ENCODE measurements around the gene VWF.

VWF gene

DNA sequence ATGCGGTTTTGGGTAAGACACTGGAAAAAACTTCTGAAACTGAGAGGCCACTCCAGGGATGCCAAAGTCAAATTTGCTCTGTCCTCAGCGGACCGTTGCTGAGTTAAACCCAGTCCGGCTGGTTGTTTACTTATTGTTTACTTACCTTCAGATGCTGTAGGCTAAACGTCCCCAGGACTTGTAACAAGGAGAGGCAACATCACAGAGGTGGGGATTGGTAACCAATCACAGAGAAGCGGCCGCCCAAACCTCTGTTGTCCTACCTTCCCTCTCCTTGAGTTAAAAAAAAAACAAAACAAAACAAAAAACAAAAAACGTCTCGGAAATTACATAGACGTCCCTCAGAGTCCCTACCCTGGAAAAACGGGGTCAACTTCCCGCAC is 179.8 kb downstream of the VWF start:
- Histone ChIP-seq H3K9ac (ENCODE audit: low read length in 5 of 5) (no peak overlapping the region), H3K27ac (ENCODE audit: low read depth, low read length) (no peak overlapping the region), H3K36me3 (ENCODE audit: control insufficient read depth in 5 of 5, insufficient read depth in 5 of 5, low read length in 5 of 5) (peaks cover 0 to 54% (median 44%) of the 10 kb centered on the region in 5 donors), H3K4me1 (ENCODE audit: control insufficient read depth in 5 of 5, insufficient read depth in 5 of 5, low read length in 5 of 5) (peaks cover 0 to 26% (median 10%) of the 10 kb centered on the region in 5 donors), H3K9me3 (ENCODE audit: control insufficient read depth in 5 of 5, low read length in 5 of 5) (no peaks in the 10 kb centered on the region), H3K4me3 (ENCODE audit: low read depth in 1 of 5, low read length in 5 of 5) (peak overlapping the region in 3 of 5 donors; percentile 23 to 44 (median 39)), H3K27me3 (ENCODE audit: control insufficient read depth in 5 of 5, insufficient read depth in 4 of 5, low read length in 5 of 5) (peaks cover 23 to 55% (median 26%) of the 10 kb centered on the region in 5 donors)

DNA sequence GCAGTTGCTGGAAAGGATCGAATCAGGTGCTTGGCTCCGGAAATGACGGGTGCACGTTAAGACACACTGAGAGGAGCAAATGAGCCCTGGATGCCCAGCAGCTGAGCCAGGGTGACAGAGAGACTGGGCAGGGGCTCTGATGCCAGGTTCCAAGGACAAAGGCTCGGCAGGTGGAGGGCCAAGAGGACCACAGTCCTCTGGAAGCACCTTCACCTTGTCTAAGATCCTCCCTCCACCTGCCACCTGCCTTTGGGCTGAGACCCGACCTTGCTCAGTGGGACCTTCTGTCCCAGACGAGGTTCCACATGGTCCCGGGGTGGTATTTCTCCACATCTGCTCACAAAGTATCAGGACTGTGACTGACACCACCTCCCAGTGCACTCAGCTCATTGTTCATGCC is 180.4 kb downstream of the VWF start:
- Histone ChIP-seq H3K9me3 (ENCODE audit: control insufficient read depth in 5 of 5, low read length in 5 of 5) (no peaks in the 10 kb centered on the region), H3K27me3 (ENCODE audit: control insufficient read depth in 5 of 5, insufficient read depth in 4 of 5, low read length in 5 of 5) (peaks cover 21 to 55% (median 26%) of the 10 kb centered on the region in 5 donors), H3K4me1 (ENCODE audit: control insufficient read depth in 5 of 5, insufficient read depth in 5 of 5, low read length in 5 of 5) (peaks cover 0 to 26% (median 10%) of the 10 kb centered on the region in 5 donors), H3K9ac (ENCODE audit: low read length in 5 of 5) (no peak overlapping the region), H3K27ac (ENCODE audit: low read depth, low read length) (no peak overlapping the region), H3K36me3 (ENCODE audit: control insufficient read depth in 5 of 5, insufficient read depth in 5 of 5, low read length in 5 of 5) (peaks cover 0 to 55% (median 38%) of the 10 kb centered on the region in 5 donors), H3K4me3 (ENCODE audit: low read depth in 1 of 5, low read length in 5 of 5) (no peak overlapping the region)

DNA sequence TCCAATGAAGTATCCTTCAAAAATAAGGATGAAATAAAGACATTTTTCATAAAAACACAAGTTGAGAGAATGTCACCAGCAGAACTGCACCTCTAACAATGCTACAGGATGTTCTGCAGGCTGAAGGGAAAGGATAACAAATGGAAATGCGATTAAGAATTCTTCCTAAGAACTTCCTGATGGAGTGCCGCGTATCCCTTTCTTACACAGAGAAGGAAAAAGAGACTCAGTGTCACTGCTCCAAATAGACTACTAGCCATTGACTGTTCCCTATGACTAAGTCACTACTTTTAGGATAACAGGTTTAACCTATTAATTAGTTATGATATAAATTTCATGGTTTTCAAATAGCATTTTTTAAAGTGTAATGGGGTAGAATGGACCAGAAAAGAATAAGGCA is 182.6 kb downstream of the VWF start:
- Histone ChIP-seq H3K4me3 (ENCODE audit: low read depth in 1 of 5, low read length in 5 of 5) (no peak overlapping the region), H3K27ac (ENCODE audit: low read depth, low read length) (no peak overlapping the region), H3K36me3 (ENCODE audit: control insufficient read depth in 5 of 5, insufficient read depth in 5 of 5, low read length in 5 of 5) (peaks cover 0 to 34% (median 24%) of the 10 kb centered on the region in 5 donors), H3K9me3 (ENCODE audit: control insufficient read depth in 5 of 5, low read length in 5 of 5) (no peaks in the 10 kb centered on the region), H3K9ac (ENCODE audit: low read length in 5 of 5) (no peak overlapping the region), H3K4me1 (ENCODE audit: control insufficient read depth in 5 of 5, insufficient read depth in 5 of 5, low read length in 5 of 5) (peaks cover 0 to 26% (median 10%) of the 10 kb centered on the region in 5 donors), H3K27me3 (ENCODE audit: control insufficient read depth in 5 of 5, insufficient read depth in 4 of 5, low read length in 5 of 5) (peaks cover 16 to 40% (median 23%) of the 10 kb centered on the region in 5 donors)

DNA sequence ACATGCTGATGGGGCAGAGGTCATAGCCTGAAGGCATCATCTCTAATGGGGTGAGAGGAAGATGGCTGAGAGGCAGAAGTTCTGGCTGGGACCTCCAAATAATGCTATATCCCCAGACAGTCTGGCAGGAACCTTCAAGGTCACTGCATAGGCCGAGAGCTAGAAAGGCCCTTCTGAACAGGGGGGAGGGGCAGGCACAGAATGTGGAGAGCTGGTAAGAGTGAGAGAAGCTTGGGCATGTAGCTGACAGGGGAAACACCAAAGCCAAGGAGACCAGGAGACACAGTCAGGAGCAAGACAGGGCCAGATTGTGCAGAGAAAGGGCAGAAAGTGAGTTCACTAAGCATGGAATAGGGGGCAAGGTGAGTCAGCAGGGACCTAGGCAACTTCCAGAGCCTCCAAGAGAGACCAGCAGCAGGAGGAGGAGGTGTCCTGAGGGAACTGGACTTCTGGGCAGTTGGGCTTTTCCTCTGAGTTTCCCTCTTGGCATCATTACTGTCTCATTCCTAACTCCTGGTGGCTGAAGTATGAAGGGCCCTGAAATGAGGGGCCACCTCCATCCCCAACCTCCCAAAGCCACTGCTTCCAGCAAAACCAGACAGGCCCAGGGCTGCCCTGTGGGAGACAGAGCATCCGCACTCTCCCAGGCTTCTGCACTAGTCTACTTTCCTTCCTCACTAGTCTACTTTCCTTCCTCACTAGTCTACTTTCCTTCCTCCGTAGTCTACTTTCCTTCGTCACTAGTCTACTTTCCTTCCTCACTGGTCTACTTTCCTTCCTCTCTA is 196.5 kb downstream of the VWF start:
- Histone ChIP-seq H3K4me1 (ENCODE audit: control insufficient read depth in 5 of 5, insufficient read depth in 5 of 5, low read length in 5 of 5) (no peaks in the 10 kb centered on the region), H3K27me3 (ENCODE audit: control insufficient read depth in 5 of 5, insufficient read depth in 4 of 5, low read length in 5 of 5) (peaks cover 0 to 8% (median 3%) of the 10 kb centered on the region in 5 donors), H3K27ac (ENCODE audit: low read depth, low read length) (peak overlapping the region; percentile 2), H3K9me3 (ENCODE audit: control insufficient read depth in 5 of 5, low read length in 5 of 5) (peaks cover 0 to 5% (median 0%) of the 10 kb centered on the region in 5 donors), H3K9ac (ENCODE audit: low read length in 5 of 5) (no peak overlapping the region), H3K36me3 (ENCODE audit: control insufficient read depth in 5 of 5, insufficient read depth in 5 of 5, low read length in 5 of 5) (peaks cover 0 to 12% (median 0%) of the 10 kb centered on the region in 5 donors), H3K4me3 (ENCODE audit: low read depth in 1 of 5, low read length in 5 of 5) (no peak overlapping the region)

- Histone ChIP-seq H3K4me3 (ENCODE audit: low read depth in 1 of 5, low read length in 5 of 5) (no peak overlapping the region), H3K36me3 (ENCODE audit: control insufficient read depth in 5 of 5, insufficient read depth in 5 of 5, low read length in 5 of 5) (peaks cover 0 to 29% (median 9%) of the 10 kb centered on the region in 5 donors), H3K9me3 (ENCODE audit: control insufficient read depth in 5 of 5, low read length in 5 of 5) (peaks cover 0 to 5% (median 0%) of the 10 kb centered on the region in 5 donors), H3K9ac (ENCODE audit: low read length in 5 of 5) (no peak overlapping the region), H3K4me1 (ENCODE audit: control insufficient read depth in 5 of 5, insufficient read depth in 5 of 5, low read length in 5 of 5) (no peaks in the 10 kb centered on the region), H3K27me3 (ENCODE audit: control insufficient read depth in 5 of 5, insufficient read depth in 4 of 5, low read length in 5 of 5) (peaks cover 0 to 8% (median 2%) of the 10 kb centered on the region in 5 donors), H3K27ac (ENCODE audit: low read depth, low read length) (no peak overlapping the region)
Observed at GRCh38 chr12:5925646-5926045, 198.8 kb downstream of the VWF start.

GRCh38 chr12:5924342-5924741 is 200.1 kb downstream of the VWF start:
- Histone ChIP-seq H3K27me3 (ENCODE audit: control insufficient read depth in 5 of 5, insufficient read depth in 4 of 5, low read length in 5 of 5) (peaks cover 0 to 8% (median 0%) of the 10 kb centered on the region in 5 donors), H3K27ac (ENCODE audit: low read depth, low read length) (no peak overlapping the region), H3K36me3 (ENCODE audit: control insufficient read depth in 5 of 5, insufficient read depth in 5 of 5, low read length in 5 of 5) (peaks cover 0 to 37% (median 14%) of the 10 kb centered on the region in 5 donors), H3K4me1 (ENCODE audit: control insufficient read depth in 5 of 5, insufficient read depth in 5 of 5, low read length in 5 of 5) (no peaks in the 10 kb centered on the region), H3K9me3 (ENCODE audit: control insufficient read depth in 5 of 5, low read length in 5 of 5) (peaks cover 0 to 5% (median 0%) of the 10 kb centered on the region in 5 donors), H3K9ac (ENCODE audit: low read length in 5 of 5) (no peak overlapping the region), H3K4me3 (ENCODE audit: low read depth in 1 of 5, low read length in 5 of 5) (no peak overlapping the region)

GRCh38 chr12:5923751-5924150 is 200.7 kb downstream of the VWF start:
- Histone ChIP-seq H3K9me3 (ENCODE audit: control insufficient read depth in 5 of 5, low read length in 5 of 5) (peaks cover 0 to 5% (median 0%) of the 10 kb centered on the region in 5 donors), H3K9ac (ENCODE audit: low read length in 5 of 5) (no peak overlapping the region), H3K27me3 (ENCODE audit: control insufficient read depth in 5 of 5, insufficient read depth in 4 of 5, low read length in 5 of 5) (peaks cover 0 to 8% (median 0%) of the 10 kb centered on the region in 5 donors), H3K27ac (ENCODE audit: low read depth, low read length) (no peak overlapping the region), H3K4me1 (ENCODE audit: control insufficient read depth in 5 of 5, insufficient read depth in 5 of 5, low read length in 5 of 5) (no peaks in the 10 kb centered on the region), H3K36me3 (ENCODE audit: control insufficient read depth in 5 of 5, insufficient read depth in 5 of 5, low read length in 5 of 5) (peaks cover 0 to 42% (median 14%) of the 10 kb centered on the region in 5 donors), H3K4me3 (ENCODE audit: low read depth in 1 of 5, low read length in 5 of 5) (no peak overlapping the region)

DNA sequence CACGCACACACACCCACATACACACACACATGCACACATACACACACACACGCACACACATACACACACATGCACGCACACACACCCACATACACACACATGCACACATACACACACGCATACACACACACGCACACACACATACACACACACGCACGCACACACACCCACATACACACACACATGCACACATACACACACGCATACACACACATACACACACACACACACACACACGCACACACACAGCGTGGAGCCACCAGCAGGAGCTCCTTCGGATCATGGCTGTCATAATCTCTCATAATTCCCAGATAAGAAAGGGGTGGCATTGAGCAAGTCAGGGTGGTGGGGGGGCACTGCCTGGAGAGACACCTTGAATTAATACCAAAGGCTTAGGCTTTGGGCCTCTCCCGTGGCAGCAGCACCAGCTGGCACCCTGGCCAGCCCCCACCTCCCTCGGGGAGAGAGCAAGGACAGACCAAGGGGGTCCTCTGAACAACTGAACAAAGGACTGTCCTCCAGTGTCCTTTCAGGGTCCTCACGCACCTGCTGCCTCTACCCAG is 201.3 kb downstream of the VWF start:
- no peak overlapping the region for H3K27ac ChIP-seq (ENCODE audit: low read depth, low read length)
- H3K4me3 ChIP-seq (ENCODE audit: low read depth in 1 of 5, low read length in 5 of 5) = no peak overlapping the region
- no peak overlapping the region for H3K9ac ChIP-seq (ENCODE audit: low read length in 5 of 5)
- H3K4me1 ChIP-seq (ENCODE audit: control insufficient read depth in 5 of 5, insufficient read depth in 5 of 5, low read length in 5 of 5) = no peaks in the 10 kb centered on the region
- H3K9me3 ChIP-seq (ENCODE audit: control insufficient read depth in 5 of 5, low read length in 5 of 5) = peaks cover 0 to 5% (median 0%) of the 10 kb centered on the region in 5 donors
- H3K27me3 ChIP-seq (ENCODE audit: control insufficient read depth in 5 of 5, insufficient read depth in 4 of 5, low read length in 5 of 5) = peaks cover 0 to 8% (median 0%) of the 10 kb centered on the region in 5 donors
- H3K36me3 ChIP-seq (ENCODE audit: control insufficient read depth in 5 of 5, insufficient read depth in 5 of 5, low read length in 5 of 5) = peaks cover 0 to 45% (median 14%) of the 10 kb centered on the region in 5 donors

GRCh38 chr12:5921966-5922899 is 202.2 kb downstream of the VWF start:
- Histone ChIP-seq H3K27ac (ENCODE audit: low read depth, low read length) (no peak overlapping the region), H3K36me3 (ENCODE audit: control insufficient read depth in 5 of 5, insufficient read depth in 5 of 5, low read length in 5 of 5) (peaks cover 0 to 49% (median 16%) of the 10 kb centered on the region in 5 donors), H3K4me3 (ENCODE audit: low read depth in 1 of 5, low read length in 5 of 5) (no peak overlapping the region), H3K9ac (ENCODE audit: low read length in 5 of 5) (no peak overlapping the region), H3K9me3 (ENCODE audit: control insufficient read depth in 5 of 5, low read length in 5 of 5) (no peaks in the 10 kb centered on the region), H3K27me3 (ENCODE audit: control insufficient read depth in 5 of 5, insufficient read depth in 4 of 5, low read length in 5 of 5) (peaks cover 0 to 8% (median 0%) of the 10 kb centered on the region in 5 donors), H3K4me1 (ENCODE audit: control insufficient read depth in 5 of 5, insufficient read depth in 5 of 5, low read length in 5 of 5) (no peaks in the 10 kb centered on the region)
